ENCODE measurements around the gene TMEM81.

The TMEM81 gene

DNA sequence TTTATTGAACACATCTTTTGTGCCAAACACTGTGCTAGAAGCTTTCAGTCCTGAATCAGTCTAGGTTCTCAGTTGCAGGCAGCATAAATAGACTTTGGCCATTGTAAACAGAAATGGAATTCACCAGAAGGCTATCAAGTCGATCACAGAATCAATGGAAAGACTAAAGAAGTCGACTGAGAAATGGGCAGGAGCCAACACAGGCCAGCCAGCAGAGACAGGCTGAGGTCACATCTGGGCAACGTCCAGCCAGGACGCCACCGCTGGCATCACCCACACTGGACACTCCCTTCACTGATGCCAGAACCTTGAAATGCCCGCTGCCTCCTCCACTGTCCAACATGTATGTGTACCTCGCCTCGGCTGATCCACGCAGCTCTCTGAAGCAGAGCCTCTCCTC lies 46.7 kb downstream of the TMEM81 start:
- H3K4me3 ChIP-seq (ENCODE audit: low read length): no peak overlapping the region
- no peaks in the 10 kb centered on the region for H4K20me1 ChIP-seq (ENCODE audit: control insufficient read depth, insufficient read depth, low read depth, low read length)
- H3F3A ChIP-seq (ENCODE audit: control insufficient read depth, insufficient read depth): no peaks in the 10 kb centered on the region
- H3K4me1 ChIP-seq (ENCODE audit: control insufficient read depth, low read length): no peaks in the 10 kb centered on the region
- H3K79me2 ChIP-seq (ENCODE audit: control insufficient read depth, low read length): no peaks in the 10 kb centered on the region
- no peaks in the 10 kb centered on the region for H3K9me2 ChIP-seq (replicated peaks; ENCODE audit: control insufficient read depth, low read length)
- TF ChIP-seq, protein P1, sequence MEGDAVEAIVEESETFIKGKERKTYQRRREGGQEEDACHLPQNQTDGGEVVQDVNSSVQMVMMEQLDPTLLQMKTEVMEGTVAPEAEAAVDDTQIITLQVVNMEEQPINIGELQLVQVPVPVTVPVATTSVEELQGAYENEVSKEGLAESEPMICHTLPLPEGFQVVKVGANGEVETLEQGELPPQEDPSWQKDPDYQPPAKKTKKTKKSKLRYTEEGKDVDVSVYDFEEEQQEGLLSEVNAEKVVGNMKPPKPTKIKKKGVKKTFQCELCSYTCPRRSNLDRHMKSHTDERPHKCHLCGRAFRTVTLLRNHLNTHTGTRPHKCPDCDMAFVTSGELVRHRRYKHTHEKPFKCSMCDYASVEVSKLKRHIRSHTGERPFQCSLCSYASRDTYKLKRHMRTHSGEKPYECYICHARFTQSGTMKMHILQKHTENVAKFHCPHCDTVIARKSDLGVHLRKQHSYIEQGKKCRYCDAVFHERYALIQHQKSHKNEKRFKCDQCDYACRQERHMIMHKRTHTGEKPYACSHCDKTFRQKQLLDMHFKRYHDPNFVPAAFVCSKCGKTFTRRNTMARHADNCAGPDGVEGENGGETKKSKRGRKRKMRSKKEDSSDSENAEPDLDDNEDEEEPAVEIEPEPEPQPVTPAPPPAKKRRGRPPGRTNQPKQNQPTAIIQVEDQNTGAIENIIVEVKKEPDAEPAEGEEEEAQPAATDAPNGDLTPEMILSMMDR (IDR thresholded peaks at IDR 0.05; ENCODE audit: low read depth, low read length, poor library complexity, severe bottlenecking): no peak
- TF ChIP-seq EZH2phosphoT487 (IDR thresholded peaks at IDR 0.05; ENCODE audit: borderline replicate concordance, low read length): no peak
- no peak overlapping the region for H3K4me2 ChIP-seq (ENCODE audit: low read length)
- no peak overlapping the region for H3K27ac ChIP-seq (ENCODE audit: low read depth, low read length)
- H3K36me3 ChIP-seq (ENCODE audit: control insufficient read depth, low read length): no peaks in the 10 kb centered on the region
- peaks cover 18% of the 10 kb centered on the region for H3K27me3 ChIP-seq (ENCODE audit: control insufficient read depth, low read length)
- no peaks in the 10 kb centered on the region for H3K9me3 ChIP-seq (ENCODE audit: control insufficient read depth, insufficient read depth, low read length)
